ENCODE measurements around the gene ARMH3. TPM values are rescaled to one million over a fixed set of nuclear protein-coding genes. Genes with fewer than 3 reads are reported as not detected.
A peak's percentile ranks its signal among the peaks of the same experiment; 100 is the strongest.

ARMH3 gene
- total RNA-seq (2014; rRNA removed; shearing (Covaris generic)): 8.4 and 9.2 TPM in 2 replicates

GRCh38 chr10:102055647-102056419 is at the start of gene ARMH3:
Gene ARMH3 (minus strand): TSS chr10:102056173. CDS start chr10:102040114, 16,059 bp downstream.
- DNase-seq (ENCODE audit: low spot score): peak; percentile 98

GRCh38 chr10:102102421-102102820 is 46.4 kb upstream of the ARMH3 start:
- DNase-seq (ENCODE audit: low spot score): no peak

- DNase-seq (ENCODE audit: low spot score): peak; percentile 54
These were observed 45.2 kb upstream of the ARMH3 start for GRCh38 chr10:102101152-102101551.

GRCh38 chr10:102096449-102096848 is 40.5 kb upstream of the ARMH3 start:
- no peak for DNase-seq (ENCODE audit: low spot score)

GRCh38 chr10:102090772-102091171 is 34.8 kb upstream of the ARMH3 start:
- no peak for DNase-seq (ENCODE audit: low spot score)

GRCh38 chr10:102086196-102086595 is 30.2 kb upstream of the ARMH3 start:
- no peak for DNase-seq (ENCODE audit: low spot score)

- no peak for DNase-seq (ENCODE audit: low spot score)
These were observed 29.4 kb upstream of the ARMH3 start for GRCh38 chr10:102085336-102085735.

- DNase-seq (ENCODE audit: low spot score): no peak
These were observed 27.6 kb upstream of the ARMH3 start for GRCh38 chr10:102083541-102083940.

- DNase-seq (ENCODE audit: low spot score): peak; percentile 96
These were observed 16.9 kb upstream of the ARMH3 start for GRCh38 chr10:102072673-102073527.

GRCh38 chr10:102069071-102069470 is 13.1 kb upstream of the ARMH3 start:
- no peak for DNase-seq (ENCODE audit: low spot score)

GRCh38 chr10:102068216-102068615 is 12.2 kb upstream of the ARMH3 start:
- DNase-seq (ENCODE audit: low spot score): peak; percentile 69

- no peak for DNase-seq (ENCODE audit: low spot score)
These were observed 11.3 kb upstream of the ARMH3 start for GRCh38 chr10:102067091-102067916.

GRCh38 chr10:102066399-102067088 is 10.6 kb upstream of the ARMH3 start:
- DNase-seq (ENCODE audit: low spot score): no peak

GRCh38 chr10:102065561-102066398 is 9.8 kb upstream of the ARMH3 start:
- peak; percentile 50 for DNase-seq (ENCODE audit: low spot score)

GRCh38 chr10:102064868-102065560 is 9.0 kb upstream of the ARMH3 start, which contains the start of gene HPS6:
Gene HPS6 (plus strand): TSS chr10:102065349. CDS start chr10:102065475, 126 bp downstream.
- peak; percentile 95 for DNase-seq (ENCODE audit: low spot score)

GRCh38 chr10:102064503-102064867 is 8.5 kb upstream of the ARMH3 start:
- no peak for DNase-seq (ENCODE audit: low spot score)

- no peak for DNase-seq (ENCODE audit: low spot score)
These were observed 4.0 kb upstream of the ARMH3 start for GRCh38 chr10:102059987-102060386.

- DNase-seq (ENCODE audit: low spot score): peak; percentile 58
These were observed 909 bp downstream of the ARMH3 start for GRCh38 chr10:102054881-102055646.

GRCh38 chr10:102046095-102046494 is 9.9 kb downstream of the ARMH3 start:
- no peak for DNase-seq (ENCODE audit: low spot score)
